Measurements from ENCODE around the gene CHD3. TPM values are rescaled to one million over a fixed set of nuclear protein-coding genes. Genes with fewer than 3 reads are reported as not detected.

Gene CHD3
- total RNA-seq = 82.6 and 124 TPM in 2 replicates

DNA sequence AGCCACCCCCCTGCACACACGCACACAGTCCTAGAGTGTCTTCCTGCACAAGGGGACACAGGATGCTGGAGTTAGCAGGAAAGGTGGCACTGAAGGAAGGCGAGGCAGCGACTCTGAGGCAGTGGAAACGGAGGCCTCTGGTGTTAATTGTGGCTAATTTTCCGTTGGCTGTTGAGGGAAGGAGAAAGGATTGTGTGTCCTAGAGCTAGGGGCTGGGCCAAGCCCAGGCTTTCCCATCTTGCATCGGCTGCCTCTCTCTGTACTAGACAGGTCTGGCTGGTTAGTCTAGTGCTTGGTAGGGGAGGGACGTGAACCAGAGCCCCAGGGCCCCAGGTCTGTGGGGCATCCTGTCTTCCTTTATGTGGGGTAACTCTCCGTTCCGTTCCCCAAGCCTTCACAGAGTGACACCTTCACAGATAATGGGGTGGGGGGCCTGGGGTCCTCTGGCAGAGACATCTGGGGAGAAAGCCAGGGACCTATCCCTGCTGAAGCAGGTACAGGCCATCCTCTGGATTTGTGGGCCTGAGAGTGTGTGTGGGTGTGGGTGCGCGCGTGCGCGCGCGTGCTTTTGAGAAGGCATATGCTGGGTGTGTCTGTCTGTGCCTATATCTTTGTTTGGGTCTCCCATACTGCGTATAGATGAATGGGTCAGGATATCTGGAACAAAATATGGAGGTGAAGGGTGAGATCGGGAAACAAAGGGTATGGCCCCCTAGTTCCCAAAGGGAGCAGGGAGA is at the start of gene CHD3:
Gene CHD3, plus strand, starts transcription at position 606 of the 737 bp plus-strand sequence. CDS start 212 bp downstream, outside the sequence.

DNA sequence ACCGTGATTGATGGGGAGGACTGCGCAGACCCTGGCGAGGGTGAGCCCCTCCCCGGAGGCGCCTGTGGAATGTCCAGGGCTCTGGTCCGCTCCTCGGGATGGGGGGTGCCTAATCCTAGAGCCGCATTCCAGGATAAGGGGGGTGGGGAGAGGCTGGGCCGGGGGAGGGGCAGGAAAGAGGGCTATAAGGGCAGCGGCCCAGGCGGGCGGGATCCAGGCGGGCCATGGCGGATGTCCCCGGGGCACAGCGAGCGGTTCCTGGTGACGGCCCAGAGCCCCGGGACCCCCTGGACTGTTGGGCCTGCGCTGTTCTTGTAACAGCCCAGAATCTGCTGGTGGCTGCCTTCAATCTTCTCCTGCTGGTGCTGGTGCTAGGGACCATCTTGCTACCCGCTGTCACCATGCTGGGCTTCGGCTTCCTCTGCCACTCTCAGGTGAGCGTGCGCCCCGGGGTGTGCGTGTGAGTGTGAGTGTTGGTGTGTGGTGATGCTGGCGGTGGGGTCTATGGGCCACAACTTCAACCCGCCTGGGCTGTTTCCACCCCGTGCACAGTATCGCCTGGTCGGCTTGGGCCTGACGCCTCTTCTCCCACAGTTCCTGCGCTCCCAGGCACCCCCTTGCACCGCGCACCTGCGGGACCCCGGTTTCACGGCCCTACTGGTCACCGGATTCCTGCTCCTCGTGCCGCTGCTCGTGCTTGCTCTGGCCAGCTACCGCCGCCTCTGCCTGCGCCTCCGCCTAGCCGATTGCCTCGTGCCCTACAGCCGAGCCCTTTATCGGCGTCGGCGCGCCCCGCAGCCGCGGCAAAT is 33.5 kb upstream of the CHD3 start, which contains the start of gene TMEM88:
Gene TMEM88, plus strand, starts transcription at position 216 of the 809 bp plus-strand sequence. Its CDS starts 9 bp downstream, at position 225.

DNA sequence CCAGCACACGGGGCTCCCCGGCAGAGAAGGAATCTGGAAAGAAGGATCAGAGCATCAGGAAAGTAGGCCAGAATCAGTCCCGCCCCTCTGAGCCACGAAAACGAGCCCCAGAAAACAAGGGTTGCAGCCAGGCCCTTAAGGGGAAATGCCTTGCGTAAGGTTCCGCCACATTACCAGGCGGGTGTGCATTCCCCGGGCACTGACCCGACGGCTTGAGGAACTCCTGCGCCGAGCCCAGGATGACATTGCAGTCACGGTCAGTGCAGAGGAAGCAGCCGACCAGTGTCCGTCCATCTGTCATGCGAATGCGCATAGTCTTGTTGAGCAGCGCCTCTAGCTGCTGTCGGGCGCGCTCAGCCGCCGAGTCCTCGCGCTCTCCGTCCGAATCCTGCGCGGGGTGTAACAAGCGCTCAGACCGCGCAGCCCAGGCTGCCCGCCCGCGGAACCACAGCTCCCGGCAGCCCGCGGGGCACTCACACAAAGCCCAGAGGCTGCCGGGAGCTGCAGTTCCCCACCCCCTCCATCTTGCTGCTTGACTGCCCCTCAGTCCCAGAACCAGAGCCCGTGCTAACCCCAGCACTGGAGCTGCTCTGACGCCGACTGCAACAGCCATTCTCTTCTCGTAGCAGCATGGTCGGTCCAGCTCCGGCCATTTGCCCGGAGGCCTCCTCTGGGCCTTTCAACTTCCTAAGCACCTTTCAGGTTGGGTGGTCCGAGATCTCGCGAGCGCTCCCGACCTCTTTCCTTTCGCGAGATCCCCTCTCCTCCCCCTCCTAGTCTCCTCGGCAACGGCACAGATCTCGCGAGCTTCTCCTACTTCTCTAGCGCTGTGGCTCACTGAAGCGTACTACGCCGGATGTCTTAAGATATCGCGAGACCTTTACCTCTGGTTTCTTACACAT is 31.5 kb upstream of the CHD3 start, which contains the start of gene NAA38:
Gene NAA38, minus strand, starts transcription at position 749 of the 902 bp plus-strand sequence. Its CDS starts 96 bp downstream, at position 653.

DNA sequence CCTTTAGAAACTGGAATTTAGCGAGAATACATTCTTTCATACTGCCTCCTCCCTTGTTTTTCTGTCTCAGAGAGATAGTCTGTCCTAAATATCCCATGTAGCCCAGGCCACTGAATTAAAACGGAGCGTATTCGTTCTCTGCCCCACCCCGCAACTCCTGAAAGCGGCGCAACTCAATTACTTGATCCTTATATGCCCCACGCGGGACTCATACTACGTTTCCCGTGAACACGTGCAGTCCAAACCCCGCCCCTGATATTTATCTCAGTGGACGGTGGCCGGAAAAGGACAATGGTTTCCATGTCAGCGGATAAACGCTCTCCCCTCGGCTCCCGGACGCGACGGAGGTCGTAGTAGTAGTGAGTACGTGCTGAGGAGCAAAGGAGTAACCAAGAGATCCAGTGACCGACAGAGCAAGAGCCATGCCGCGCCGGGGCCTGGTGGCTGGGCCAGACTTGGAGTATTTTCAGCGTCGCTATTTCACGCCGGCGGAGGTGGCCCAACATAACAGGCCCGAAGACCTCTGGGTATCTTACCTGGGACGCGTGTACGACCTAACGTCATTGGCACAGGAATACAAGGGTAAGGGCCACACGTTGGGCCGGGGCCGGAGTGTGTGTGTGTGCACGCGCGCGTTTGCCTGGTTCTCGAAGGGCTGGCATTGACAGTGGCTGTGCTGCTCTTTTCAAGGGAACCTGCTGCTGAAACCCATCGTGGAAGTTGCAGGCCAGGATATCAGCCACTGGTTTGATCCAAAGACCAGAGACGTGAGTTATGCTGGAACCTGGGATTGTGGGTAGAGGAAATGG is 30.7 kb upstream of the CHD3 start, which contains the start of gene CYB5D1:
Gene CYB5D1, plus strand, starts transcription at position 291 of the 809 bp plus-strand sequence. Its CDS starts 132 bp downstream, at position 423.

GRCh38 chr17:7915611-7916384 is 27.2 kb downstream of the CHD3 start, which contains the start of gene RNF227:
Gene RNF227 (minus strand): TSS chr17:7916289. CDS start chr17:7916195, 94 bp downstream.

DNA sequence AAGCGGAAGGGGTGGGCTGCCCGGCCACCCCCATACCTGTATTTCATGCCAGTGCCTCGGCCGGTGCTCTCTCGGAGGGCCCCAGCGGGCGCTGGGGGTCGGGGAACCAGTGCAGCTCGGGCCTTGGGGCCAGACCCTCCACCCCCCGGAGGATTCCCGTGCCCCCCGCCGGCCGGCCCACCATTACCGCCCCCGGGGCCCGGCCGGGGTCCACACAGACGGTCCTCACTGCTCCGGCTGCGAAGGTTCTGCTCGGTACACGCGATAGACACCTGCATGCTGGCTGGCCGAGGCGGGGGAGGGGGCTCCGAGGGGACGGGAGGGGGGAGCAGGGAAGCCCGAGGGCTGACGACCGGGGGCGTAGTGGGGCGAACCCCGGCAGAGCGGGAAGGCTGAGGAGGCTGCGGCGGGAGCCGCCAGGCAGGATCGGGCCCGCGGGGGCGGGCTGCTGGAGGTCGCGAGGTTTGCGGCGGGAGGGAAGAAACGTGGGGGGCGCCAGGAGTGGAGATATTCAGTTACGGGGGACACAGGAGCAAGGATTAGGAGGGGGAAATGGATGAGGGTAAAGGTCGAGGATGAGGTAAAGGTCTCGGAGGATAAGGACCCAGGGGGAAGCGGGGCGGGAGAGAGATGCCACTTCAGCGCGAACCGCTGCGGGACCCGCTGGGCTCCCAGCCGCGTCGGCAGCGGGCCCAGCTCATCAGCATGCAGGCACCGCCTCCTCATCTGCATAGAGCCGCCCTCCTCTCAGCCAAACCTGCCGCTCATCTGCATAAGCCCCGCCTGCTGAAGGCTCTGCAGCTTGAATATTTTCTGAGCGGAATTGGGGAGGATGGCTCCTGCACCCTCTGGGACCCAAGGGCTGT is 40.8 kb downstream of the CHD3 start, which contains the start of gene KCNAB3:
Gene KCNAB3, minus strand, starts transcription at position 699 of the 866 bp plus-strand sequence. Its CDS starts 421 bp downstream, at position 278.

GRCh38 chr17:7931709-7932482 is 43.3 kb downstream of the CHD3 start, which contains the start of the genes CNTROB and TRAPPC1:
Gene CNTROB (plus strand): TSS chr17:7932206. CDS start chr17:7933080, 874 bp downstream.
Gene TRAPPC1 (minus strand): TSS chr17:7931946. CDS start chr17:7931829, 117 bp downstream.

Small RNA genes within 50 kb of the gene (small RNA-seq; reads per million reads assigned to genes)
- gene SCARNA21 = 3.2 reads per million, percentile 88 among the genes with 10 or more reads in this experiment

Other genes starting within 250 kb of the CHD3 start
- not detected in 2 replicates for gene ATP1B2, start 237.9 kb upstream of the CHD3 start, total RNA-seq
- 144 and 156 TPM in 2 replicates for gene TP53, start 201.3 kb upstream of the CHD3 start, total RNA-seq
- 11.8 and 13.5 TPM in 2 replicates for gene WRAP53, start 200.3 kb upstream of the CHD3 start, total RNA-seq
- gene EFNB3, start 183.6 kb upstream of the CHD3 start, total RNA-seq = 1.1 and 1.6 TPM in 2 replicates
- under 0.01 and 0.10 TPM in 2 replicates for gene DNAH2, start 171.0 kb upstream of the CHD3 start, total RNA-seq
- gene KDM6B, start 54.6 kb upstream of the CHD3 start, total RNA-seq = 5.3 and 5.6 TPM in 2 replicates
- 26.5 and 43.0 TPM in 2 replicates for gene TMEM88, start 33.7 kb upstream of the CHD3 start, total RNA-seq
- 62.8 and 67.9 TPM in 2 replicates for gene NAA38, start 31.2 kb upstream of the CHD3 start, total RNA-seq
- gene CYB5D1, start 30.8 kb upstream of the CHD3 start, total RNA-seq = 9.5 and 12.0 TPM in 2 replicates
- 0.76 and 0.98 TPM in 2 replicates for gene RNF227, start 27.5 kb downstream of the CHD3 start, total RNA-seq
- gene KCNAB3, start 41.1 kb downstream of the CHD3 start, total RNA-seq = 0.98 and 1.2 TPM in 2 replicates
- gene TRAPPC1, start 43.2 kb downstream of the CHD3 start, total RNA-seq = 46.1 and 49.6 TPM in 2 replicates
- 20.3 and 21.0 TPM in 2 replicates for gene CNTROB, start 43.4 kb downstream of the CHD3 start, total RNA-seq
- gene GUCY2D, start 113.8 kb downstream of the CHD3 start, total RNA-seq = not detected in 2 replicates
- gene ALOX15B, start 150.3 kb downstream of the CHD3 start, total RNA-seq = not detected in 2 replicates
- not detected in 2 replicates for gene ALOX12B, start 198.9 kb downstream of the CHD3 start, total RNA-seq
- gene ALOXE3, start 229.7 kb downstream of the CHD3 start, total RNA-seq = under 0.01 TPM in 1 of 2 replicates, not detected in the other
- gene HES7, start 235.3 kb downstream of the CHD3 start, total RNA-seq = 0.19 and 0.33 TPM in 2 replicates